Neural cell (in vitro differentiated cells): ENCODE data around the gene SFI1. TPM values are rescaled to one million over a fixed set of nuclear protein-coding genes. Genes with fewer than 3 reads are reported as not detected.

Experiments used
- H2AFZ ChIP-seq: fragments of 200-600, 300-800 bp; sonication (generic), shearing (Covaris generic); 2 replicates; pipeline ENCODE4 v1.6.0; 2014; ENCODE audit warnings: low read depth, mild to moderate bottlenecking, antibody characterized with exemption, low read length, moderate library complexity
- H3F3A ChIP-seq: fragments of 200-600 bp; shearing (Covaris generic); 2 replicates; pipeline ENCODE4 v1.6.1; 2016; ENCODE audit warnings: mild to moderate bottlenecking, moderate library complexity, mixed read lengths, antibody characterized with exemption, low read length; ENCODE audit not compliant: insufficient read depth, poor library complexity, severe bottlenecking
- H3K27ac ChIP-seq: fragments of 200-600, 300-800 bp; sonication (generic), shearing (Covaris generic); 2 replicates; pipeline ENCODE4 v1.5.1; 2014; ENCODE audit warnings: mild to moderate bottlenecking, low read length, moderate library complexity
- H3K27me3 ChIP-seq: fragments of 300-800, 200-600 bp; sonication (generic), shearing (Covaris generic); 2 replicates; pipeline ENCODE4 v1.6.0; 2014; ENCODE audit warnings: mild to moderate bottlenecking, low read depth, low read length, moderate library complexity; ENCODE audit not compliant: insufficient read depth
- H3K36me3 ChIP-seq: fragments of 300-800, 200-600 bp; sonication (generic), shearing (Covaris generic); 2 replicates; pipeline ENCODE4 v1.5.1; 2014; ENCODE audit warnings: mild to moderate bottlenecking, antibody characterized with exemption, low read length, moderate library complexity; ENCODE audit not compliant: insufficient read depth
- H3K4me2 ChIP-seq: fragments of 300-800, 200-600 bp; sonication (generic), shearing (Covaris generic); 2 replicates; pipeline ENCODE4 v1.6.0; 2014; ENCODE audit warnings: mild to moderate bottlenecking, low read length
- H3K4me3 ChIP-seq: fragments of 300-800, 200-600 bp; sonication (generic), shearing (Covaris generic); 2 replicates; pipeline ENCODE4 v1.5.1; 2014; ENCODE audit warnings: mild to moderate bottlenecking, low read length, moderate library complexity
- H3K79me2 ChIP-seq: fragments of 200-600 bp; shearing (Covaris generic); replicated peaks from 2 replicates; pipeline ENCODE4 v1.6.0; 2014; ENCODE audit warnings: mild to moderate bottlenecking, low read length, moderate library complexity; ENCODE audit not compliant: insufficient read depth
- H3K9ac ChIP-seq: fragments of 300-800, 200-600 bp; sonication (generic), shearing (Covaris generic); 2 replicates; pipeline ENCODE4 v1.6.1; 2016; ENCODE audit warnings: mild to moderate bottlenecking, low read length, mixed read lengths
- H3K9me2 ChIP-seq: fragments of 200-600 bp; shearing (Covaris generic); 2 replicates; pipeline ENCODE4 v1.6.1; 2016; ENCODE audit warnings: mild to moderate bottlenecking, low read length, mixed read lengths; ENCODE audit not compliant: insufficient read depth
- H3K9me3 ChIP-seq: fragments of 200-600, 300-800 bp; sonication (generic), shearing (Covaris generic); 2 replicates; pipeline ENCODE4 v1.6.1; 2016; ENCODE audit warnings: mild to moderate bottlenecking, mixed run types, low read length, moderate library complexity, mixed read lengths
- H4K20me1 ChIP-seq: fragments of 200-600 bp; shearing (Covaris generic); 2 replicates; pipeline ENCODE4 v1.6.1; 2016; ENCODE audit warnings: mild to moderate bottlenecking, mixed run types; ENCODE audit not compliant: insufficient read depth
- EP300 ChIP-seq: fragments of 450-650 bp; conservative IDR thresholded peaks from 2 replicates; pipeline ENCODE4 v1.6.1; 2014; ENCODE audit warnings: antibody characterized with exemption, mild to moderate bottlenecking, moderate library complexity; ENCODE audit not compliant: poor library complexity, severe bottlenecking
- EZH2 ChIP-seq: fragments of 200-600, 300-800 bp; shearing (Covaris generic), sonication (generic); IDR thresholded peaks from 2 replicates; pipeline ENCODE4 v1.6.1; 2014; ENCODE audit warnings: antibody characterized with exemption, low read length, borderline replicate concordance, mild to moderate bottlenecking; ENCODE audit not compliant: insufficient read depth, poor library complexity, severe bottlenecking
- MXI1 ChIP-seq: fragments of 450-650 bp; conservative IDR thresholded peaks from 2 replicates; pipeline ENCODE4 v1.6.1; 2014; ENCODE audit warnings: antibody characterized with exemption, mild to moderate bottlenecking; ENCODE audit not compliant: poor library complexity, severe bottlenecking
- POLR2AphosphoS5 ChIP-seq: IDR thresholded peaks from 2 replicates; pipeline ENCODE4 v1.6.1; 2012
- RAD21 ChIP-seq: fragments of 450-650 bp; conservative IDR thresholded peaks from 2 replicates; pipeline ENCODE4 v1.6.1; 2014; ENCODE audit warnings: antibody characterized with exemption, mild to moderate bottlenecking, moderate library complexity
- SMC3 ChIP-seq: fragments of 450-650 bp; conservative IDR thresholded peaks from 2 replicates; pipeline ENCODE4 v1.6.1; 2014; ENCODE audit warnings: antibody characterized with exemption, mild to moderate bottlenecking, moderate library complexity; ENCODE audit not compliant: poor library complexity
- TAF1 ChIP-seq: IDR thresholded peaks from 2 replicates; pipeline ENCODE4 v1.6.1; 2012; ENCODE audit warnings: low read depth
- polyA plus RNA-seq: library from polyadenylated mRNA; depleted of rRNA; stranded (reverse); fragments of >200 nt; gene quantifications from 2 replicates; pipeline ENCODE4 v1.2.3, GENCODE V29; 2014
- TF ChIP-seq, protein P1 (sequence below): IDR thresholded peaks from 2 replicates; pipeline ENCODE4 v1.6.1; 2012; ENCODE audit warnings: borderline replicate concordance
- TF ChIP-seq, protein P2 (sequence below): fragments of 450-650 bp; IDR thresholded peaks from 2 replicates; pipeline ENCODE4 v1.5.1; 2014; ENCODE audit warnings: antibody characterized with exemption, mild to moderate bottlenecking, moderate library complexity; ENCODE audit not compliant: poor library complexity, severe bottlenecking

Gene SFI1
- polyA plus RNA-seq, 1 donor from 2014 or later = 19.9 TPM

DNA sequence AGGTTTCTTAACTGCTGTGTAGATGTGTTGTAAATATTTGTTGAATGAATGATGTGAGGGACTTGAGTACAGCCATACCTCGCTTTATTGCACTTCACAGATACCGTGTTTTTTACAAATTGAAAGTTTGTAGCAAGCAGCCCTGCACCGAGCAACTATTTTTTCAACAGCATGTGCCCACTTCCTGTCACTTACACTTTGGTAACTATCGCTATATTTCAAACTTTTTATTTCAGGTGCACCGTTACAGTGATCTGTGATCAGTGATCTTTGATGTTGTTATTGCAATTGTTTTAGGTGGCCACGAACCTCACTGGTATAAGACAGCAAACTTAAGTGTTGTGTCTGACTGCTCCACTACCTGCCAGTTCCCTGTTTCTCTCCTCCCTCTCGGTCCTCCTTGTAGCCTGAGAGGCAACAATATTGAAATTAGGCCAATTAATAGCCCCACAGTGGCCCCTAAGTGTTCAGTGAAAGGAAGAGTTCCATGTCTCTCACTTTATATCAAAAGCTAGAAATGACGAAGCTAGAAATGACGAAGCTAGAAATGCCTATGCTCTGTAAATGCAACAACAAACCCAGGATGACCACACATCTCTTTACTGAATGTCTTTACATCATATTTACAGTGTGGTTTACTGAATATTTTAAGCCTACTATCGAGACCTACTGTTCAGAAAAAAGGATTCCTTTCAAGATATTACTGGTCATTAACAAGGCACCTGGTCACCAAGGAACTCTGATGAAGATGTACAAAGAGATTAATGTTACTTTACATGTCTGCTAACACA is 1.0 kb downstream of the SFI1 start:
- H4K20me1 ChIP-seq = no peaks in the 10 kb centered on the region
- H3F3A ChIP-seq = no peaks in the 10 kb centered on the region
- peak overlapping the region; percentile 87 for H2AFZ ChIP-seq
- H3K36me3 ChIP-seq = no peaks in the 10 kb centered on the region
- no peak for TF ChIP-seq EZH2
- no peak for TF ChIP-seq MXI1
- TF ChIP-seq, protein P1, sequence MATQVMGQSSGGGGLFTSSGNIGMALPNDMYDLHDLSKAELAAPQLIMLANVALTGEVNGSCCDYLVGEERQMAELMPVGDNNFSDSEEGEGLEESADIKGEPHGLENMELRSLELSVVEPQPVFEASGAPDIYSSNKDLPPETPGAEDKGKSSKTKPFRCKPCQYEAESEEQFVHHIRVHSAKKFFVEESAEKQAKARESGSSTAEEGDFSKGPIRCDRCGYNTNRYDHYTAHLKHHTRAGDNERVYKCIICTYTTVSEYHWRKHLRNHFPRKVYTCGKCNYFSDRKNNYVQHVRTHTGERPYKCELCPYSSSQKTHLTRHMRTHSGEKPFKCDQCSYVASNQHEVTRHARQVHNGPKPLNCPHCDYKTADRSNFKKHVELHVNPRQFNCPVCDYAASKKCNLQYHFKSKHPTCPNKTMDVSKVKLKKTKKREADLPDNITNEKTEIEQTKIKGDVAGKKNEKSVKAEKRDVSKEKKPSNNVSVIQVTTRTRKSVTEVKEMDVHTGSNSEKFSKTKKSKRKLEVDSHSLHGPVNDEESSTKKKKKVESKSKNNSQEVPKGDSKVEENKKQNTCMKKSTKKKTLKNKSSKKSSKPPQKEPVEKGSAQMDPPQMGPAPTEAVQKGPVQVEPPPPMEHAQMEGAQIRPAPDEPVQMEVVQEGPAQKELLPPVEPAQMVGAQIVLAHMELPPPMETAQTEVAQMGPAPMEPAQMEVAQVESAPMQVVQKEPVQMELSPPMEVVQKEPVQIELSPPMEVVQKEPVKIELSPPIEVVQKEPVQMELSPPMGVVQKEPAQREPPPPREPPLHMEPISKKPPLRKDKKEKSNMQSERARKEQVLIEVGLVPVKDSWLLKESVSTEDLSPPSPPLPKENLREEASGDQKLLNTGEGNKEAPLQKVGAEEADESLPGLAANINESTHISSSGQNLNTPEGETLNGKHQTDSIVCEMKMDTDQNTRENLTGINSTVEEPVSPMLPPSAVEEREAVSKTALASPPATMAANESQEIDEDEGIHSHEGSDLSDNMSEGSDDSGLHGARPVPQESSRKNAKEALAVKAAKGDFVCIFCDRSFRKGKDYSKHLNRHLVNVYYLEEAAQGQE = no peak
- TF ChIP-seq TAF1 = no peak
- no peak for TF ChIP-seq SMC3
- no peak for TF ChIP-seq EP300
- TF ChIP-seq RAD21 = no peak
- no peak for TF ChIP-seq POLR2AphosphoS5
- TF ChIP-seq, protein P2, sequence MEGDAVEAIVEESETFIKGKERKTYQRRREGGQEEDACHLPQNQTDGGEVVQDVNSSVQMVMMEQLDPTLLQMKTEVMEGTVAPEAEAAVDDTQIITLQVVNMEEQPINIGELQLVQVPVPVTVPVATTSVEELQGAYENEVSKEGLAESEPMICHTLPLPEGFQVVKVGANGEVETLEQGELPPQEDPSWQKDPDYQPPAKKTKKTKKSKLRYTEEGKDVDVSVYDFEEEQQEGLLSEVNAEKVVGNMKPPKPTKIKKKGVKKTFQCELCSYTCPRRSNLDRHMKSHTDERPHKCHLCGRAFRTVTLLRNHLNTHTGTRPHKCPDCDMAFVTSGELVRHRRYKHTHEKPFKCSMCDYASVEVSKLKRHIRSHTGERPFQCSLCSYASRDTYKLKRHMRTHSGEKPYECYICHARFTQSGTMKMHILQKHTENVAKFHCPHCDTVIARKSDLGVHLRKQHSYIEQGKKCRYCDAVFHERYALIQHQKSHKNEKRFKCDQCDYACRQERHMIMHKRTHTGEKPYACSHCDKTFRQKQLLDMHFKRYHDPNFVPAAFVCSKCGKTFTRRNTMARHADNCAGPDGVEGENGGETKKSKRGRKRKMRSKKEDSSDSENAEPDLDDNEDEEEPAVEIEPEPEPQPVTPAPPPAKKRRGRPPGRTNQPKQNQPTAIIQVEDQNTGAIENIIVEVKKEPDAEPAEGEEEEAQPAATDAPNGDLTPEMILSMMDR = no peak
- H3K27ac ChIP-seq = no peak overlapping the region
- peak overlapping the region; percentile 71 for H3K9ac ChIP-seq
- no peaks in the 10 kb centered on the region for H3K9me2 ChIP-seq
- H3K79me2 ChIP-seq = peaks cover 2% of the 10 kb centered on the region
- H3K9me3 ChIP-seq = no peaks in the 10 kb centered on the region
- no peaks in the 10 kb centered on the region for H3K27me3 ChIP-seq
- peak overlapping the region; percentile 50 for H3K4me2 ChIP-seq
- peak overlapping the region; percentile 94 for H3K4me3 ChIP-seq

DNA sequence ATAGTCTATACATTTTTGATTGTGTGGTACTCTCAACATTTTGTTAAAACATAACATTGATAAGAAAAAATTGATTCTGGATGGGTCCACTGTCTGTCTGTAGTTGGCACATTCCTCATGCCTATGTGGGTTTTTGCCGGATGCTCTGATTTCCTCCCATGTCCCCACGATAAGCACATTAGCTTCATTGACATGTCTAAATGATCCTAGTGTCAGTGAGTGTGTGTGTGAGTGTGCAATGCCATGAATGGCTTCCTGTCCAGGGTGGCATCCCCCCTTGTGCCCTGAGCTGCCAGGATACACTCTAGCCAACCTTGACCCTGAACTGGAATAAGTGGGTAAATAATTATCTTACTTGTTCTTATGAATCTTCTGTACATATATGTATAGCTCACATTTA is 5.4 kb downstream of the SFI1 start:
- no peak for TF ChIP-seq TAF1
- TF ChIP-seq EP300 = no peak
- no peak for TF ChIP-seq POLR2AphosphoS5
- no peak for TF ChIP-seq EZH2
- no peak for TF ChIP-seq SMC3
- TF ChIP-seq MXI1 = no peak
- TF ChIP-seq, protein P1 = no peak
- TF ChIP-seq, protein P2 = no peak
- no peak for TF ChIP-seq RAD21
- H3K4me2 ChIP-seq = no peak overlapping the region
- no peaks in the 10 kb centered on the region for H3K27me3 ChIP-seq
- no peak overlapping the region for H2AFZ ChIP-seq
- peaks cover 2% of the 10 kb centered on the region for H3K79me2 ChIP-seq
- H3K9me2 ChIP-seq = no peaks in the 10 kb centered on the region
- H3K27ac ChIP-seq = no peak overlapping the region
- no peak overlapping the region for H3K4me3 ChIP-seq
- H3K36me3 ChIP-seq = no peaks in the 10 kb centered on the region
- no peak overlapping the region for H3K9ac ChIP-seq
- H4K20me1 ChIP-seq = no peaks in the 10 kb centered on the region
- no peaks in the 10 kb centered on the region for H3F3A ChIP-seq
- no peaks in the 10 kb centered on the region for H3K9me3 ChIP-seq
